ENCODE measurements around the gene CACUL1.
"Not testable (repeated sequence)": the region's sequence is repeated elsewhere in the genome, so short reads cannot be mapped to it uniquely, and the experiment has no call there.

CACUL1 gene

GRCh38 chr10:118664321-118664720 is 90.4 kb downstream of the CACUL1 start:
- no peak overlapping the region for H3K27ac ChIP-seq
- no peak for DNase-seq (ENCODE audit: low spot score)
- no peak overlapping the region for H3K4me3 ChIP-seq
- TF ChIP-seq, protein P1, sequence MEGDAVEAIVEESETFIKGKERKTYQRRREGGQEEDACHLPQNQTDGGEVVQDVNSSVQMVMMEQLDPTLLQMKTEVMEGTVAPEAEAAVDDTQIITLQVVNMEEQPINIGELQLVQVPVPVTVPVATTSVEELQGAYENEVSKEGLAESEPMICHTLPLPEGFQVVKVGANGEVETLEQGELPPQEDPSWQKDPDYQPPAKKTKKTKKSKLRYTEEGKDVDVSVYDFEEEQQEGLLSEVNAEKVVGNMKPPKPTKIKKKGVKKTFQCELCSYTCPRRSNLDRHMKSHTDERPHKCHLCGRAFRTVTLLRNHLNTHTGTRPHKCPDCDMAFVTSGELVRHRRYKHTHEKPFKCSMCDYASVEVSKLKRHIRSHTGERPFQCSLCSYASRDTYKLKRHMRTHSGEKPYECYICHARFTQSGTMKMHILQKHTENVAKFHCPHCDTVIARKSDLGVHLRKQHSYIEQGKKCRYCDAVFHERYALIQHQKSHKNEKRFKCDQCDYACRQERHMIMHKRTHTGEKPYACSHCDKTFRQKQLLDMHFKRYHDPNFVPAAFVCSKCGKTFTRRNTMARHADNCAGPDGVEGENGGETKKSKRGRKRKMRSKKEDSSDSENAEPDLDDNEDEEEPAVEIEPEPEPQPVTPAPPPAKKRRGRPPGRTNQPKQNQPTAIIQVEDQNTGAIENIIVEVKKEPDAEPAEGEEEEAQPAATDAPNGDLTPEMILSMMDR (IDR thresholded peaks at IDR 0.05), result no peak

DNA sequence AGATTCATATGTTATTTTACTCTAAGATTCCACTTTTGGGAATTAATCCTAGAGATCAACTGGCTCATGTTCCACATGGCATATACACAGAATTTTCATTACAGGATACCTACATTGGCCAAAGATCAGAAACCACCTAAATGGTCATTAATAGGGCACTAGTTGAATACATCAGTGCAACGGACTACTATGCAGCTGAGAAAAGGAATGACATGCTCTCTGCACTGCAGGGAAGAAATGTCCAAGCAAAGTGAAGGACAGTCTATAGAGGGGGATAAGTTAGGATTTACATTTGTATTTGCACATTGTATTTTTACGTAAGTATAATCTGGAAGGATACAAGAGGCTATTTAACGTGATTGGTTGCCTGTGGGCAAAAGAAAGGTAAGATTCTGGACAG is 91.6 kb downstream of the CACUL1 start:
- no peak for DNase-seq (ENCODE audit: low spot score)
- Histone ChIP-seq H3K4me3 (no peak overlapping the region), H3K27ac (no peak overlapping the region)
- TF ChIP-seq, protein P1 (IDR thresholded peaks at IDR 0.05), result no peak

- no peak for DNase-seq (ENCODE audit: low spot score)
- Histone ChIP-seq H3K27ac (no peak overlapping the region), H3K4me3 (no peak overlapping the region)
- TF ChIP-seq, protein P1 (IDR thresholded peaks at IDR 0.05), result no peak
Measured at GRCh38 chr10:118662228-118663035, 92.3 kb downstream of the CACUL1 start.

DNA sequence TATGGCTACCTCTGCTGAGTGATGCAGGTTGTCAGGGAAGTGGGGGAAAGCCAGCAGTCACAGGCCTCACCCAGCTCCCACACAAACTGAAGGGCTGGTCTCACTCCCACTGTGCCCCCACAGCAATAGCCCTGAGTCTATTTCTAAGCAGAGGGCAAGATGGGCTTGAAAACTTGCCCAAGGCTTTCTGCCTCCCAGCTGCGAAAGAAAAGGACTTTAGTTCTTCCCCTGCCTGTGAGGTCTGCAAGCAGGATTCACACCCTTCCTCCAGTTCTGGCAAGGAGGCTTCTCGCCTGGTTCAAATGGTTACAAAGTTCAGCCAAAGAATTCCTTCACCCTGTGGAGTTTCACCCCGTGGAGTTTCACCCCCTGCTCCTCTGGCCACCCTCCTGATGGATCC is 96.0 kb downstream of the CACUL1 start:
- DNase-seq (ENCODE audit: low spot score), result no peak
- Histone ChIP-seq H3K27ac (no peak overlapping the region), H3K4me3 (no peak overlapping the region)
- TF ChIP-seq, protein P1 (IDR thresholded peaks at IDR 0.05), result no peak

DNA sequence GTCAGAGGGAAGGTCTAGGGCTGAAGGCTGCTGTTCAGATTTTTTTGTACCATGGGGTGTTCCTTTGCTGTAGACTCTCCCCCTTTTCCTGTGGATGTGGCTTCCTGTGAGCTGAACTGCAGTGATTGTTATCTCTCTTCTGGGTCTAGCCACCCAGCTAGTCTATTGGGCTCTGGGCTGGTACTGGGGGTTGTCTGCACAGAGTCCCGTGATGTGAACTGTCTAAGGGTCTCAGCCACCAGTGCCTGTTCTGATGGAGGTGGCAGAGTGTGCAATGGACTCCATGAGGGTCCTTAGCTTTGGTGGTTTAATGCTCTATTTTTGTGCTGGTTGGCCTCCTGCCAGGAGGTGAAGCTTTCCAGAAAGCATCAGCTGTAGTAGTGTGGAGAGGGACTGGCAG is 96.6 kb downstream of the CACUL1 start:
- not testable (repeated sequence) for H3K27ac ChIP-seq; H3K4me3 ChIP-seq; DNase-seq (ENCODE audit: low spot score)

GRCh38 chr10:118645294-118645693 is 109.5 kb downstream of the CACUL1 start:
- not testable (repeated sequence) for DNase-seq (ENCODE audit: low spot score); H3K27ac ChIP-seq; H3K4me3 ChIP-seq

DNA sequence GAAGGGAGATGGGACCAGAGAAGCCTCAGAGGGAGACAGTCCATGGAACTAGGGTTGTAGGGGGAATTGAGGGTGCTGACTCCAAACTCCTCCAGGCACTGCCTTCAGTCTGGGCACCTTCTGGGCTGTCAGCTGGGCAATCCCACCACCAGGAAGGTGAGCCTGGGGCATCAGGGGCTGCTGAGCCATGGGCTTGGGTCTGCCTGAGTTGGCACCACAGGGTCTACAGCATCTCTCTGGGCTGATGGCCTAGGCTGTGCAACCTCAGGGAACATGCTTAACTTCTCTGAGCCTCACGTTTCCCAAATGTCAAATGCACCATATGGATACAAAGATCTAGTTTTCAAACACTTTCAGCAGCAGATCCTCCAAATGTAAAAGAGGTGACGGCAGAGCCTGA is 112.5 kb downstream of the CACUL1 start:
- DNase-seq (ENCODE audit: low spot score), result no peak
- TF ChIP-seq, protein P1 (IDR thresholded peaks at IDR 0.05), result no peak
- H3K4me3 ChIP-seq, result no peak overlapping the region
- H3K27ac ChIP-seq, result no peak overlapping the region

GRCh38 chr10:118638680-118639079 is 116.1 kb downstream of the CACUL1 start:
- no peak for DNase-seq (ENCODE audit: low spot score)

More at GRCh38 chr10:118638680-118639079, 116.1 kb downstream of the CACUL1 start:
- TF ChIP-seq, protein P1 (IDR thresholded peaks at IDR 0.05), result no peak
- Histone ChIP-seq H3K27ac (no peak overlapping the region), H3K4me3 (no peak overlapping the region)
